Right lobe of liver (tissue), 4 donors: ENCODE results near the gene TNS1.

Experiments used
- CTCF ChIP-seq, 4 donors: fragments of 200-600 bp in 3 of 4; fragments of 450-650 bp in 1 of 4; IDR thresholded peaks; one replicate each; pipeline versions ENCODE4 v1.5.1 to v1.8.0; 2016 to 2022; ENCODE audit warnings: antibody characterized with exemption in 4 of 4, mild to moderate bottlenecking in 2 of 4
- POLR2A ChIP-seq: fragments of 450-650 bp; IDR thresholded peaks from one replicate; pipeline ENCODE4 v1.6.1; 2017; ENCODE audit warnings: antibody characterized with exemption, mild to moderate bottlenecking
- donor health status: DM: no; HTN: no; CAD: no.
- donor health status: DM: no; HTN: no; CAD: no.
- donor health status: DM: no; HTN: yes; CAD: no.

DNA sequence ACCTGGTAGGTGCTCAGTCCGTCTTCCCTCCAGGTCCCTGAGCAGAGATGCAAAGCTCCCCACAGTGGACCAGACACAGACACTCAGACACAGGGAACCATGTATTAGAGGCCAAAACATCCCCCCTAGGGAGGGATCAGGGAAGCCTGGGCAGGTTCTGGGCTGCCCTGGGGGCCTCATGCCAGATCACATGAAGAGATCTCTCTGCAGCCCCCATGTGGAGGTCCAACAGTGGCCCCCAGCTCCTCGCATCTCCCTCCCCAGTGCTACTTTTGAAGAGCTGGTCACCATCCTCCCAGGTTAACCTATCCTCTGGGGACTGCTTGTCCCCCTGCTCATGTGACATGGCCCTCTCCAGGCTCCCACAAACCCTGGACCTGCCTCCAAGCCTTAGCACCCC lies 10.5 kb upstream of the TNS1 start:
- TF ChIP-seq CTCF (IDR thresholded peaks at IDR 0.05), result no peak
- no peak for TF ChIP-seq POLR2A
